HG03108 (cell line): ENCODE results near the gene STK35.

Source experiments
- ATAC-seq: cut with Tn5 transposase; IDR thresholded peaks from one replicate; pipeline ENCODE4 v1.9.1; 2021; ENCODE audit warnings: moderate library complexity; ENCODE audit not compliant: unreplicated experiment

Gene STK35

DNA sequence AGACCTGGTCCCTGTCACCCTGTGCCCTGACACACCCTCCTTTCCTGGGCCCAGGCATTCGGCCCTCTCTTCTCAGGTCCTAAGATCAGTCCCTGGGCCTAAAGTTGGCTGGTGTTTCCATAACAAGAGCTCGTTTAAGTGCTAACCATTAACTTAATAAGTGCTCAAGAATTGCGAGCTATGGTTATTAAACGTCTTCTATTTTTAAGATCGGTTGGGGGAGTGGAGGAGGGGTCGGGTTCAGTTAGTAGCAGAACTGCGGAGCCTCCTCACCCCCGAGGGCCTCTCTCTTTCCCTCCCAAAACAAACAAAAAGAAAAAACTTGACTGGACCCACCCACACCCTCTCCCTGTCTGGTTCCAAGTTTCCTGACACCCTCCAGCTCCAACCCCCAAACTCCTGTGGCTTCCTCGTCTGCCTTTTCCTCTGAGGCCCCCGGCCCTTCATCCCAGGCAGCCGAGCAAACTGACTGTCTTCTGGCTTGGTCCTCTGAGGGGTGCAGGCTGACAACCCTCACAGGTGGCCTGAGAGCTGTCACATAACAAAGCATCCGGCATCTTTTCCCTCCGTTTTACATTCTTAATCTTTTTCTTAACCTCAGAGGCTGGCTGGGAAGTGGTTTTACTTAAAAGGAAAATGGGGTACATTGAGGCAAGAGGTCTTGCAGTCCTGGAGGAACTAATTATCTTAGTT lies 2.0 kb downstream of the STK35 start:
- no peak for ATAC-seq

GRCh38 chr20:2104236-2104635 lies 2.6 kb downstream of the STK35 start:
- ATAC-seq, result no peak

DNA sequence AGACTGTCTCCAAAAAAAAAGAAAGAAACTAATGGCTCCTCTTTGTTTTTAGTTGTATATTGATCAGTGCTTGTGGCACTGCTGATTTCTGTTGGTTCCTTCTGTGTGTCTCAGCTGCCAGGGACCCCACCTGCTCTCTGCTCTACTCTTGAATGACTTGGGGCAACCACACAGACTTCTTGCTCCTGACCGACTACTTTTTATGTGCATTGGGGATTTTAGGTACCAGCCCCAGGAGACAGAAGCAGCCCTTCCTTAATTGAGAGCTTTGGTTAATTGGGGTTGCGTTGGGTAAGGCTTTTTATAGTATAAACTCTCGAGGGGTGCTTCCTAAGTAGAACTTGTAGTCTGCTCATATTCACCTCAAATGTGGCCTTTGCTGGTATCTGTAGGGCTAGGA lies 6.9 kb downstream of the STK35 start:
- no peak for ATAC-seq

- ATAC-seq, result no peak
Measured at GRCh38 chr20:2108987-2109386, 7.4 kb downstream of the STK35 start.

- ATAC-seq, result no peak
Measured at GRCh38 chr20:2109425-2110210, 8.0 kb downstream of the STK35 start.

- ATAC-seq, result no peak
Measured at GRCh38 chr20:2112910-2113309, 11.3 kb downstream of the STK35 start.

DNA sequence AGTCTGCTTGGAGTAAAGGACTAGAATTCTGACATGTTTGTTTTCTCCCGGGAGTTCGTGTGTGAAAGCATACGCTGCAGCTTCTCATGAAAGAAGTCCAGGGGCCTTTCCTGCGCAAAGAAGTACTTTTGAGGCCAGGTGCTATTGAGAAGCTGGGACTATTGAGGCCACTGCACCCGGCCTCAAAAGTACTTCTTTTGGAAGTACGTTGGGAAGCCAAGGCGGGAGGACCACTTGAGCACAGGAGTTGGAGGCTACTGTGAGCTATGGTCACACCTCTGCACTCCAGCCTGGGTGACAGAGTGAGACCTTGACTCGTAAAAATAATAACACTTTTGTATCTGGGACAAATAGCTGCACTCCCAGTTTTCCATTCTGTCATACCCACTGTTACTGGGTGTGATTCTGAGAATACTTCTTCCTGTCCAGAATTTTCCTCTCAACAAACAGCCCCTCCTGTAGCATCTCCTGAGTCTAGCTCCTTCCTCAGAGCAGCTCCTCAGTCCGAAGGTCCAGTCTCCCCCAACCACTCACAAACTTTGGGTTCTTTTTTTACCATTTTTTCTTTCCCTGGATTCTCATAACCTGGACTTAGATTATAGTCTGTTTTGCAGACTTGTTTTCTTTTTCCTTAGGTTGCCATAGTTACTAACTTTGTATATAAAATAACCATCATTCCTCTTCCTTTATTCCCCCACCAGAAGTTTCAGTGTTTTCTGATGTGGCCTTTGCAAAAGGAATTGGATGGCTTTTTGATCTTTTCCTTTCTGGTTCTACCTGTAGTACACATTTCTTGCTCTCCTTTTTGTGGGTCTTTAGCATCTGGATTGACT lies 12.7 kb downstream of the STK35 start:
- ATAC-seq, result no peak

DNA sequence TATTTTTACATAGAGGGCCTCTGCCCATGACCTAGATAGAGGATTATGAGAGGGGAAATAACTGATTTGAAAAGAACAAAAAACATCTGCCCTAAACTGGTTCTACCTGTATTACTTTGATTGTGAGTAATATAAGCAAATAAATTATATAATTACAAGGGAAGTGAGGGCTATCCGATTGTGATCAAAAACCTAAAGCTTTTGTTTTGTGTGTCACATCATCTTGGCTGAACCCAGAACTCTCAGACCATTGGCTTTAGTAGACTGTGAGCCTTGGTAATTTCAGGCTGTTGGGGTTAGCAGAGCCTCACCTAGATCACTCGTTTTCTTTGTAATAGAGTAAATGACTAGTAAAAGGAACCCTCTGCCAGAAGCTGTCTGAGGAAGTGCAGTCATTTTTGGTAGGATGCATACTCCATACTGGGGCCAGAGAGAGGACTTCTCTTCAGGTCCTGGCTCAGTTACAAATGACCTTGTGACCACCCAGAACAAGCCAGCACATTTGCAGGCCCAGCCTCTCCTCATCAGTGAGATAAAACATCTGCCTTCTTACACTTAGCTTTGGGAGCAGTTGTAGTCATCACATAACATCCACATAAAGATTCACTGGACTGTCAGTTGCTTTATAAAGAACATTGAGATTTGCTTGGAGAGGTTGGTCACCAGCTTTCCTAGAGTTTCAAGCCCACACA lies 13.5 kb downstream of the STK35 start:
- ATAC-seq, result no peak

DNA sequence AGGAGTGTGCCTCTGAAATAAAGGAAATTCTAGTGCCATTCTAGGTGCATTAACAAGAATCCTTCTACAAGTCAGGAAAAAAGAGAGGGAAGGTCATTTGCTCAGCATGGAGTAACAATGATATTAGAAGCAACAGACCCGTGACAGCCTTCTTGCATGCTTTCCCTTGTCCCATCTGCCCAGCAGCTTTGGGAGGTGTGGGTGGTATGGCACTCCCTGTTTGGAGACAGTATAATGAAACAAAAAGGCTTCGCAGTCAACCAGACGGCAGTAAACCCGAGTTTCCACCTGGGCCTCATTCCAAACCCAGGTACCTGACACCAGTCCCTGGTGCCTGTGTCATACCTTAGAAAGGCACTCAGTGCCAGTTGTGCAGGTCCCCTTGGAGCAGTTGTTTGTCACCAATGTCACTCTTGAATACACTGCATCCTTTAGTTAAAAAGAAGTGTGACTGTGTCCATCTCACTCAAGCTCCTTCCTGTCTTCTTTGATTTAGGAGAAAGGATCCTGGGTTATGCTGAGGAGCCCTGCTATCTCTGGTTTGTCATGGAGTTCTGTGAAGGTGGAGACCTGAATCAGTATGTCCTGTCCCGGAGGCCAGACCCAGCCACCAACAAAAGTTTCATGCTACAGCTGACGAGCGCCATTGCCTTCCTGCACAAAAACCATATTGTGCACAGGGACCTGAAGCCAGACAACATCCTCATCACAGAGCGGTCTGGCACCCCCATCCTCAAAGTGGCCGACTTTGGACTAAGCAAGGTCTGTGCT lies 14.7 kb downstream of the STK35 start:
- ATAC-seq, result no peak

DNA sequence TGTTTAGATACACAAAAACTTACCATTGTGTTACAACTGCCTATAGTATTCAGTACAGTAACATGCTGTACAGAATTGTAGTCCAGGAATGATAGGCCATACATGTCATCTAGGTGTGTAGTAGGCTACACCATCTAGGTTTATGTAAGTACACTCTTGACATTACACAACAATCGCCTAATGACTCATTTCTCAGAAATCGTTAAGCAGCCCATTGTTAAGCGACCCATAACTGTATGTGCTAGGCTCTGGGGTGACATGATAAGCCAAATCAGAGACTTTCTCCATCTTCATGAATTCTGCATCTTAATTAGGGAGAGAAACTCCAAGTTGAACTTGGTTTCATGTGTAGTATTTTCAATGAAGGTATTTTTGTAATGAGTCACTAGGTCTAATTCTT lies 17.2 kb downstream of the STK35 start:
- ATAC-seq, result no peak

- ATAC-seq, result no peak
Measured at GRCh38 chr20:2122936-2123335, 21.3 kb downstream of the STK35 start.

DNA sequence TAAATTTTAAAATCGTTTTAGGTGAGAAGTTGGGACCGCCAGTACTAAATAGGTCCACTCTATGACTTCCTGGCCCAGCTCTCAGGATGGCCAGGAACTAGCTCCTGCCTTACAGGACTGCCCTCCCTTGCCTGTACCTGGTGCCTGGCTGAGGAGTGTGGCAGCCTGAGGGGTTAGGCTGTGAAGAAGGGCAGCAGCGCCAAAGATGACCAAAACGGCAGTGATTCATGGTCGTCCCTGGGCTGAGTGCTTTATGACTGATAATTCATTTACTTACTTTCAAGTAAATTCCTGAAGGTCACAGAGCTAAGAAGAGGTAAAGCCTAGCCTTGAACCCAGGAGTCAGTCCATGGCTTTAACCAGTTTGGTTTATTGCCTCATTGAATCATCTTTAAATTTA lies 22.1 kb downstream of the STK35 start:
- ATAC-seq, result no peak

DNA sequence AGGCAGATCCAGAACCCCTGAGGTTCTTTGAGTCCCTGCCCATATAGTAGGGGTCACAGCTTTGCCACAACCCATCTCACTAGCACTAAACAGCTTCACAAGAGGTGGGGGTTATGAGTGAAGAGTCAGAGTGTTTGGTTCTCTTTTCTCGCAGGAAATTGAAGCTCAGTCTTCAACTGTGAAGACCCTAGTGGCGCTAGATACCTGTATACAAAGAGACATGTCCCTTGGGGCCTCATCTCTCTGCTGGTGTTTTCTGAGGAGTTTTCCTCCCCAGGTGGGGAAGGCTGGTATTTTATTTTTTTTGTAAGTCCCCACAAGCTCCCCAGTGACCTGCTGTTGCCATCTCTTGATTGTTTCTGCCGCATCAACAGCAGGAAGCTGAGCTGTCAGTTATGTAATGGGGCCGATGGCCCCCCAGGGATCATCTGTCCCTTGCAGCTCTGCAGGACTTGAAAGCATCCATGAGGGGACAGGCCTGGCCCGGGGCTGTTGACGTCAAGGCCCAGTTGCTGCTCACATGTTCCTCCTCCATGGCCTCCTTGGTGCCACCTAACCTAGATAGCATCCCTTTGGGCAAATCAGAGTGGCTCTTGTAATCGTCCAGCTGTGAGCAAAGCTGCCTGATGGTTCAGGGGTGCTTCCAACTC lies 23.1 kb downstream of the STK35 start:
- ATAC-seq, result no peak

DNA sequence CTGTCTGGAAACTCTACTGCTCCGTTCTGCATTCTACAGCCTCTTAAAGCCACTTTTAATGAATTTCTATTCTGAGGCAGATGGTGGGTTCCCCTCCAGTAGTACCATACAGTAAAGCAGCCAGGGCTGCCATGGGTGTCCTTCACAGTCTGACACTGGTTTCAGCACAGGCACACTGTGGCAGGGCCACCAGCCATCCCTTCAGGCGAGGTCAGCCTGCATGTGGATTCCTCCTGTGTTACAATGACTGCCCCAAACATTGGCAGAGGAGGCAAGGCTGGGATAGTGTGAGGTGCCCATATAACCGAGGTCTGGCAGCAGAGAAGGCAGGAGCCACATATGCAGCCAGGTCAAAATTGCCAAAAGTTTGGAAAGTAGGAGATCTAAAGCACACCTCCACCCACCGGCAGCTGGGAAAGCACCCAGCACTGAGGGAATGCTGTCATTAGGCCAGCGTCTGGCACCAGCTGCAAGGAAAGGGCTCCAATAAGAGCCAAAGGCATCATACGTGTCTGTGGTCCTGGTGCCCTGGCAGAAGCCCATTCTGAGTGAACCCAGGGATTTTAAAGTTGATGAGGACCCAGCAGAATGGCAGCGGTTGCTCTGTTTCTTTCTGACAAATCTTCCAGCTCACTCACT lies 24.0 kb downstream of the STK35 start:
- ATAC-seq, result no peak

GRCh38 chr20:2127238-2127637 lies 25.6 kb downstream of the STK35 start:
- no peak for ATAC-seq

- no peak for ATAC-seq
Measured at GRCh38 chr20:2128542-2128941, 26.9 kb downstream of the STK35 start.

DNA sequence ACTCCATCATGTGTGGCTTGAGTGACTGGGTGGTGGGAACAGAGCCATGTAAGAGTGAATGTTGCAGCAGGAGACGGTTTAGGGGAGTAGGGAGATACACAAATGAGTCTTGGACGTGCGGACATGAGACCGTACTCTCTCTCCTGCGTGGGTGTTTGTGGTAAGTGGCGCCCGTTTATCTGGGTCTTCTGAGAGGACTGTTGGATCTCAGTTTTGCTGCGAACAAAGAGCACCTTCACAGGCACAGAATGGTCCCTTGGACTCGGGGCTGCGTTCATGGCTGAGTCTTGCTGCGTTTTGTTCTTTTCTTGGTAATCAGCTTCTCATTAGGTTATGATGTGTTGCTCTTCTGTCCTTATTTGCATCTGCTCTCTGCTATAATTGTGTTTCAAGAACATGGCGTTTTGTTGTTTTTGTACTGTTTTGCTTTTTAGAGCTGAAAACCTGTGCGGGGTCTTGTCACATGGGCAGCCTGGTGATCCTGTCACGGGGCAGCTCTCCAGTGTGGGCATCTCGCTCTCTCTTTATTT lies 28.5 kb downstream of the STK35 start:
- ATAC-seq, result no peak

DNA sequence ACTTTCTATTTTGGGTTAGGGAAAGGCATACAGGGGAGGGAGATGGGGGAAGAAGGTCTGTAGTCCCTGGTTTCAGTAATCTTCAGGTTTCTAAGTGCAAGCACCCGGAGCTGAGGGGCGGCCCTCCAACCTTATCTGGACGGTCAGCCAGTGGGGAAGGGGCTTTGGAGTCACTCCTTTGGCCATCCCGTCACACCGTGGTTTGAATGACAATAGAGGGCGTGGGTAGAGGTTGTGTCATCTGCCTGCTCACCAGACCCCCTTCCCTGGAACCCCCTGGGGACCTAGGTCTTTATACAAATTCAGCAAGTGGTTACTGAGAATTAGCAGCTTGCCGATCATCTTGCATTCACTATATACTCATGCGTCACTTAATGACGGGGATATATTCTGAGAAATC lies 29.1 kb downstream of the STK35 start:
- ATAC-seq, result no peak

GRCh38 chr20:2131366-2131765 lies 29.7 kb downstream of the STK35 start:
- no peak for ATAC-seq
